ENCODE data around the gene RNASE4. TPM values are rescaled to one million over a fixed set of nuclear protein-coding genes. Genes with fewer than 3 reads are reported as not detected.
A peak's percentile ranks its signal among the peaks of the same experiment; 100 is the strongest.
"Not testable (repeated sequence)": the region's sequence is repeated elsewhere in the genome, so short reads cannot be mapped to it uniquely, and the experiment has no call there.

The RNASE4 gene
- total RNA-seq, 2 donors from 2014 or later, result 0.73 to 1.6 TPM

DNA sequence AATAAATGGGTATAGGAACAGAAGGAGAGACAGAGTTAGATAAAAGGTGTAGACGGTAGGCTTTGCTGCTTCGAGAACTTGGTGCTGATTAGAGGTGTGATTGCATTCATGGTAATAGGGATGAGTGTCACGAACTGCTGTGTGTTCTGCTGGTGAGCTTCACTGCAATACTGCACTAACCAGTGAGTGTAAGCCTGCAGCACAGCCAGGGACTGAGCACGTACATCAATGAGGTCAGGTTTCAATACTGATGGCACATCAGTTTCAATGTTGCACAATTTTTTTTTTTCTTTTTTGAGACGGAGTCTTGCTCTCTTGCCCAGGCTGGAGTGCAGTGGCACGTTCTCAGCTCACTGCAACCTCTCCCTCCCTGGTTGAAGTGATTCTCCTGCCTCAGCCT is 36.4 kb downstream of the RNASE4 start:
- H3K9me3 ChIP-seq (ENCODE audit: control insufficient read depth, low read length), result no peaks in the 10 kb centered on the region
- no peaks in the 10 kb centered on the region for H3K36me3 Mint-ChIP-seq (ENCODE audit: low read depth)
- H3K36me3 ChIP-seq (ENCODE audit: control insufficient read depth, insufficient read depth, low read length), result no peaks in the 10 kb centered on the region
- H3K4me1 ChIP-seq (ENCODE audit: control insufficient read depth, insufficient read depth, low read length), result no peaks in the 10 kb centered on the region
- H3K4me3 Mint-ChIP-seq, result no peak overlapping the region
- no peak overlapping the region for H3K9ac ChIP-seq (ENCODE audit: extremely low read depth, low read length, poor library complexity, severe bottlenecking)
- peaks cover 40% of the 10 kb centered on the region for H3K27me3 Mint-ChIP-seq (ENCODE audit: insufficient read depth)
- 85 to 92% methylated on average over 4 to 6 of the region's 6 CpGs for WGBS, 2 experiments (ENCODE audit: insufficient coverage in 1 of 2, insufficient read length in 1 of 2)
- TF ChIP-seq, protein P1, sequence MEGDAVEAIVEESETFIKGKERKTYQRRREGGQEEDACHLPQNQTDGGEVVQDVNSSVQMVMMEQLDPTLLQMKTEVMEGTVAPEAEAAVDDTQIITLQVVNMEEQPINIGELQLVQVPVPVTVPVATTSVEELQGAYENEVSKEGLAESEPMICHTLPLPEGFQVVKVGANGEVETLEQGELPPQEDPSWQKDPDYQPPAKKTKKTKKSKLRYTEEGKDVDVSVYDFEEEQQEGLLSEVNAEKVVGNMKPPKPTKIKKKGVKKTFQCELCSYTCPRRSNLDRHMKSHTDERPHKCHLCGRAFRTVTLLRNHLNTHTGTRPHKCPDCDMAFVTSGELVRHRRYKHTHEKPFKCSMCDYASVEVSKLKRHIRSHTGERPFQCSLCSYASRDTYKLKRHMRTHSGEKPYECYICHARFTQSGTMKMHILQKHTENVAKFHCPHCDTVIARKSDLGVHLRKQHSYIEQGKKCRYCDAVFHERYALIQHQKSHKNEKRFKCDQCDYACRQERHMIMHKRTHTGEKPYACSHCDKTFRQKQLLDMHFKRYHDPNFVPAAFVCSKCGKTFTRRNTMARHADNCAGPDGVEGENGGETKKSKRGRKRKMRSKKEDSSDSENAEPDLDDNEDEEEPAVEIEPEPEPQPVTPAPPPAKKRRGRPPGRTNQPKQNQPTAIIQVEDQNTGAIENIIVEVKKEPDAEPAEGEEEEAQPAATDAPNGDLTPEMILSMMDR (conservative IDR thresholded peaks at IDR 0.05), result no peak
- H3K27ac Mint-ChIP-seq, result no peak overlapping the region
- H3K4me1 Mint-ChIP-seq, result no peaks in the 10 kb centered on the region
- H3K4me3 ChIP-seq (ENCODE audit: low read length), result no peak overlapping the region
- no peaks in the 10 kb centered on the region for H3K27me3 ChIP-seq (ENCODE audit: control insufficient read depth, insufficient read depth, low read length, poor library complexity, severe bottlenecking)
- no peak for DNase-seq
- no peak overlapping the region for H3K27ac ChIP-seq (ENCODE audit: low read depth, low read length)
- no peaks in the 10 kb centered on the region for H3K9me3 Mint-ChIP-seq

DNA sequence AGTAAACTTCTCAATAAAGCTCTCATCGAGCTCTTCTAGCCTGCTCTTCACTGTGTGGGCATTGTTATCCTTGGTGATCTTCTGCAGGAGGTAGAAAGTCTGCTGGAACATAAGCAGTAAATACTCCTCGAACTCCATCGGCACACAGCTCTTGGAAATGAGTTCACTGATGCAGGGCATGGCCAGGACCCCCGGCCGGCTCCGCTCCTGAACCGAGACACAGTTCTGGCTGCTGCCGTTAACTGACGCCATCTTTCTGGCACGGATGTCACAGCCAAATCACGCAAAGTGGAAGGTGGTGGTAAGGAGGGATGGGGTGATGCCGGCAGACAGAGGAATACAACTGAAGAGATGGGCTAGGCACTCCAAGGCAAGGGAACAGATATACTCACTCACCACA is 37.7 kb downstream of the RNASE4 start:
- Mint-ChIP-seq H3K36me3 (ENCODE audit: low read depth) (no peaks in the 10 kb centered on the region), H3K4me3 (no peak overlapping the region), H3K4me1 (no peaks in the 10 kb centered on the region), H3K27ac (no peak overlapping the region), H3K9me3 (no peaks in the 10 kb centered on the region), H3K27me3 (ENCODE audit: insufficient read depth) (peaks cover 44% of the 10 kb centered on the region)
- TF ChIP-seq, protein P1 (conservative IDR thresholded peaks at IDR 0.05), result no peak
- Histone ChIP-seq H3K36me3 (ENCODE audit: control insufficient read depth, insufficient read depth, low read length) (no peaks in the 10 kb centered on the region), H3K9ac (ENCODE audit: extremely low read depth, low read length, poor library complexity, severe bottlenecking) (no peak overlapping the region), H3K9me3 (ENCODE audit: control insufficient read depth, low read length) (no peaks in the 10 kb centered on the region), H3K4me1 (ENCODE audit: control insufficient read depth, insufficient read depth, low read length) (no peaks in the 10 kb centered on the region), H3K27ac (ENCODE audit: low read depth, low read length) (no peak overlapping the region), H3K27me3 (ENCODE audit: control insufficient read depth, insufficient read depth, low read length, poor library complexity, severe bottlenecking) (no peaks in the 10 kb centered on the region), H3K4me3 (ENCODE audit: low read length) (no peak overlapping the region)
- DNase-seq, result no peak
- WGBS, 2 experiments (ENCODE audit: insufficient coverage in 1 of 2, insufficient read length in 1 of 2), result 93 to 100% methylated on average over 1 to 12 of the region's 12 CpGs

DNA sequence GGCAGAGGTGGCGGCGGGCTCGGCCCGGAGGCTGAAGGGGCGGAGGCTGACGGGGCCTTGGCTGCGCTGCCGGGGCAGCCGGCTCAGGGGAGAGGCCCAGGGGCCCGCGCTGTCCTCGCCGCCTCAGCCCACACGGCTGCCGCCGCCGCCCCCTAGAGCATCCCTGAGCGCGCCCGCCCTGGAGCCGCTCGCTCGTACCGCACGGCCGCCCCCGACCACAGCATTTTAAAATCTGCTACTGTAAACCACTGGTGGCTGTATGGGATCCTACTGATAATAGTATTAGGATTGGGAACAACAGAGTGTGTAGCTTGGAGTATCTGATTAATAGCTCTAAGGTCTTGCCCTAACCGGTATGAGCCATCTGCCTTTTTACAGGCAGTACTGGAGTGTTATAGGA is 39.1 kb downstream of the RNASE4 start:
- Mint-ChIP-seq H3K27ac (no peak overlapping the region), H3K4me3 (no peak overlapping the region), H3K4me1 (peaks cover 1% of the 10 kb centered on the region), H3K9me3 (no peaks in the 10 kb centered on the region), H3K27me3 (ENCODE audit: insufficient read depth) (peaks cover 44% of the 10 kb centered on the region), H3K36me3 (ENCODE audit: low read depth) (no peaks in the 10 kb centered on the region)
- Histone ChIP-seq H3K4me3 (ENCODE audit: low read length) (no peak overlapping the region), H3K9me3 (ENCODE audit: control insufficient read depth, low read length) (no peaks in the 10 kb centered on the region), H3K4me1 (ENCODE audit: control insufficient read depth, insufficient read depth, low read length) (no peaks in the 10 kb centered on the region), H3K27ac (ENCODE audit: low read depth, low read length) (no peak overlapping the region), H3K36me3 (ENCODE audit: control insufficient read depth, insufficient read depth, low read length) (no peaks in the 10 kb centered on the region), H3K9ac (ENCODE audit: extremely low read depth, low read length, poor library complexity, severe bottlenecking) (no peak overlapping the region), H3K27me3 (ENCODE audit: control insufficient read depth, insufficient read depth, low read length, poor library complexity, severe bottlenecking) (no peaks in the 10 kb centered on the region)
- TF ChIP-seq, protein P1 (conservative IDR thresholded peaks at IDR 0.05), result no peak
- peak; percentile 68 for DNase-seq
- WGBS, 2 experiments (ENCODE audit: insufficient coverage in 1 of 2, insufficient read length in 1 of 2), result 97 to 99% methylated on average over 16 to 28 of the region's 28 CpGs

DNA sequence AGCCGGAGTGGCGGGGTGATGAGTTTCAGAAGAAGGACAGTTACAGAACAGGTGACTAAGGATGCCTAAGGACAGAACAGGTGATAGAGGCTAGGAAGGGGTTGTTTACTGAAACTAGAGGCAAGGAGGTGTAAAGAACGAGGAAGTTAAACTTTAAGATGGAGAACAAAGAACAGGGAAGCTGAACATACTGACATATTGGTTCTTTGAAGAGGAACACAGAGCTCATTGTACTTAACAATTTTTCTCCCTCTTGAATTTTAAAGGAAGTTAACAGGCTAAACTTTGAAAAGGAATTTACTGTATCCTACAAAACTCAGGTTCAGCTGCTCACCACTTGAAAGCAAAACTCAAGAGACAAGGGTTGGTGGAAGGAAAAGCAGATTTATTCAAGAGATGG is 41.8 kb downstream of the RNASE4 start:
- WGBS, 2 experiments (ENCODE audit: insufficient coverage in 1 of 2, insufficient read length in 1 of 2), result 93 to 94% methylated on average over 3 of the region's 3 CpGs
- not testable (repeated sequence) for H3K4me3 ChIP-seq (ENCODE audit: low read length)

More for the DNA sequence above, 41.8 kb downstream of the RNASE4 start:
- H3K4me1 ChIP-seq (ENCODE audit: control insufficient read depth, insufficient read depth, low read length); H3K9me3 ChIP-seq (ENCODE audit: control insufficient read depth, low read length); H3K36me3 ChIP-seq (ENCODE audit: control insufficient read depth, insufficient read depth, low read length); H3K9ac ChIP-seq (ENCODE audit: extremely low read depth, low read length, poor library complexity, severe bottlenecking); H3K9me3 Mint-ChIP-seq; H3K27ac ChIP-seq (ENCODE audit: low read depth, low read length); H3K4me1 Mint-ChIP-seq; DNase-seq; H3K27me3 ChIP-seq (ENCODE audit: control insufficient read depth, insufficient read depth, low read length, poor library complexity, severe bottlenecking); H3K36me3 Mint-ChIP-seq (ENCODE audit: low read depth); H3K27ac Mint-ChIP-seq; H3K4me3 Mint-ChIP-seq: not testable (repeated sequence)
- peaks cover 41% of the 10 kb centered on the region for H3K27me3 Mint-ChIP-seq (ENCODE audit: insufficient read depth)
